GM12864 (cell line): ENCODE measurements around the gene HCFC1.

Source experiments
- DNase-seq: peaks from one replicate; pipeline ENCODE4 v3.0.0-alpha.2; 2011; ENCODE audit warnings: low read depth
- H3K4me3 ChIP-seq: 2 replicates; pipeline ENCODE4 v1.5.1; 2011; ENCODE audit warnings: mild to moderate bottlenecking, low read depth, low read length, control low read depth
- CTCF ChIP-seq: IDR thresholded peaks from 2 replicates; pipeline ENCODE4 v1.5.1; 2011; ENCODE audit warnings: low read depth, mild to moderate bottlenecking, moderate library complexity, low read length, control low read depth, inconsistent platforms; ENCODE audit errors: missing control alignments

HCFC1 gene

GRCh38 chrX:153968255-153968654, 3.4 kb downstream of the HCFC1 start:
- TF ChIP-seq CTCF = no peak
- no peak for DNase-seq
- H3K4me3 ChIP-seq = peak overlapping the region; percentile 97

DNA sequence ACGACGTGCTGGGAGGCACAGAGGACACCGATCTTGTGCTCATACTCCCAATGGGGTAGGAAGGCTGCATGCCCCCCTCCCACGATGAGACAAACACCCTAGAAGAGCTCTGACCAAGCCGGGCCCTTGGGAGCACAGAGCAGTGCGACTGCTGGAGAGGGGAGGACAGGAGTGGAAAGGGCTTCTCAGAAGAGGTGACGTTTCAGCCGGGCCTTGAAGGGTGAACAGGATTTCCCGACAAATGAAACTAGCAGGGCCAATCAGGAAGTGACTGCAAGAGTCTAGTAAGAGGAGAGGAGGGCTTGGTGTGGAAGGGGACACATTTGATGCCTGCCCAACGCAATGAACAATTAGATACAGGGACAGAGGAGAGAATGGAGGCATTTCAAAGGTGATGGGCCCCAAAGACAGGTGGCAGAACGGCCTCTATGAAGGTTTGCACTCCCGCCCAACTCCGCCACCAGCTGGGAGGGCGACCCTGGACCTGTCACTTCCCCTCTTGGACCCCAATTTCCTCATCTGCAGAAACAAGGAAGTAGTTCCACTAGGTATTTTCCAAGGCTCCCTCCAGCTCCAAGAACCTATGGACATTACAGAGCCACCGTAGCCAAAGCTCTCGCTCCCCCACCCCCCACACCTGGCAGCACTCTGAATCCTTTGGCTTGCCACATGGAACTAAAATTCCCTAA, 3.9 kb downstream of the HCFC1 start:
- DNase-seq = no peak
- peak overlapping the region; percentile 97 for H3K4me3 ChIP-seq
- TF ChIP-seq CTCF = no peak

GRCh38 chrX:153966841-153967535, 4.6 kb downstream of the HCFC1 start:
- TF ChIP-seq CTCF = no peak
- H3K4me3 ChIP-seq = peak overlapping the region; percentile 97
- no peak for DNase-seq

DNA sequence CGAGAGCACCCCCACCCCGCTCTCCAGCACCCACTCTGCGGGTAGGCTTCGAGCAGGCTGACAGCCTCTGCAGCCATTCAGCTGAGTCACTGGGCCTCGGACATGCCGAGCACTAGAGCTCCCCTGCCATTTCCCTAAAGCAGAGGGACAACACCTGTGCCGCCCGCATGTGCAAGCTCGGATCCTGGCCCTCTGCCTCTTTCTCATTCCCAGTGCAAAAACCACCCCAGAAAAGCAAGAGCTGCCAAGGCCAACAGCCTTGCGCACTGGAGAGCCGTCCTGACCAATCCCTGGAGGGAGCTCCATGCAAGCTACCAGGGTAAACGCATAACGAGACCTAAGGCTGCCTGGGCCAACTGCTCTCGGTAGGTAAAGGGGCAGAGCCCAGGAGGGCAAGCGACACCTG, 5.3 kb downstream of the HCFC1 start:
- no peak overlapping the region for H3K4me3 ChIP-seq
- no peak for TF ChIP-seq CTCF

GRCh38 chrX:153965406-153965805, 6.2 kb downstream of the HCFC1 start:
- no peak overlapping the region for H3K4me3 ChIP-seq
- no peak for DNase-seq
- TF ChIP-seq CTCF = no peak

More for the DNA sequence above, 5.3 kb downstream of the HCFC1 start:
- no peak for DNase-seq

DNA sequence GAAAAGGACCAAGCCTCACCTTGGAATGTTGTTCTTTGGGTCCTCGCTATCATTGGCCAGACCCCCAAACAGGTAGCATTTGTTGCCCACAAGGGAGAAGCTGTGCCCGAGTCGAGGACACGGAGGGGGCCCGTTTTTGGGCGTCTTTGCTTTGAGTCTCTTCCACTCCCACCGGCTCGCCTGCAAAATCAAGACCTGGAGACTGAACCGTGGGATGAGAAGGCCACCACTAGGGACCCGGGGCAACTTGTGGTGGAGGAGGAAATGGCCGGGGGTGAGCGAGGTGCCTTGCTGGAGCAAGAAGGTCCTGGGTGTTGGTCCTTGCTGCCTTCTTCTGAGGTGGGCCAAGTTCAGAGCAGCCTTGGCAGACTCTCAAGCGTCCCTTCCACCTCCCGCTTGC, 7.5 kb downstream of the HCFC1 start:
- DNase-seq = no peak
- H3K4me3 ChIP-seq = no peak overlapping the region
- TF ChIP-seq CTCF = no peak
